NCI-H510A (cell line): ENCODE results near the gene GBF1.

Source experiments
- DNase-seq: peaks from one replicate; lab custom pipeline; 2025; lab: John Stamatoyannopoulos, UW

Gene GBF1

GRCh38 chr10:102425444-102425843, 180.1 kb downstream of the GBF1 start:
- no peak for DNase-seq

- no peak for DNase-seq
Observed at GRCh38 chr10:102426803-102427287, 181.5 kb downstream of the GBF1 start.

GRCh38 chr10:102429468-102429867, 184.1 kb downstream of the GBF1 start:
- no peak for DNase-seq

- peak; percentile 17 for DNase-seq
Observed at GRCh38 chr10:102431452-102432124, 186.3 kb downstream of the GBF1 start.
